GM10248 (cell line): ENCODE results near the gene ZNF324B.
"Not testable (repeated sequence)": the region's sequence is repeated elsewhere in the genome, so short reads cannot be mapped to it uniquely, and the experiment has no call there.

ENCODE experiments used
- CTCF ChIA-PET: fragments of 300-600 bp; sonication (Branson Sonifier 250); formaldehyde crosslinking; extraction: SDS; loops from one replicate; lab custom pipeline; 2021; ENCODE audit warnings: antibody characterized with exemption; lab: Yijun Ruan, JAX
- POLR2A ChIA-PET: fragments of 350-650 bp; sonication (Branson Sonifier 250); formaldehyde crosslinking; extraction: SDS; loops from one replicate; lab custom pipeline; 2020; ENCODE audit warnings: antibody characterized with exemption; lab: Yijun Ruan, JAX
- DNase-seq: peaks from one replicate; pipeline ENCODE4 v3.0.0; 2012; ENCODE audit errors: extremely low spot score
- CTCF ChIP-seq: IDR thresholded peaks from 2 replicates; pipeline ENCODE4 v1.5.1; 2012; ENCODE audit warnings: mild to moderate bottlenecking, low read depth; ENCODE audit errors: extremely low read depth, missing control alignments, control extremely low read depth

Gene ZNF324B

DNA sequence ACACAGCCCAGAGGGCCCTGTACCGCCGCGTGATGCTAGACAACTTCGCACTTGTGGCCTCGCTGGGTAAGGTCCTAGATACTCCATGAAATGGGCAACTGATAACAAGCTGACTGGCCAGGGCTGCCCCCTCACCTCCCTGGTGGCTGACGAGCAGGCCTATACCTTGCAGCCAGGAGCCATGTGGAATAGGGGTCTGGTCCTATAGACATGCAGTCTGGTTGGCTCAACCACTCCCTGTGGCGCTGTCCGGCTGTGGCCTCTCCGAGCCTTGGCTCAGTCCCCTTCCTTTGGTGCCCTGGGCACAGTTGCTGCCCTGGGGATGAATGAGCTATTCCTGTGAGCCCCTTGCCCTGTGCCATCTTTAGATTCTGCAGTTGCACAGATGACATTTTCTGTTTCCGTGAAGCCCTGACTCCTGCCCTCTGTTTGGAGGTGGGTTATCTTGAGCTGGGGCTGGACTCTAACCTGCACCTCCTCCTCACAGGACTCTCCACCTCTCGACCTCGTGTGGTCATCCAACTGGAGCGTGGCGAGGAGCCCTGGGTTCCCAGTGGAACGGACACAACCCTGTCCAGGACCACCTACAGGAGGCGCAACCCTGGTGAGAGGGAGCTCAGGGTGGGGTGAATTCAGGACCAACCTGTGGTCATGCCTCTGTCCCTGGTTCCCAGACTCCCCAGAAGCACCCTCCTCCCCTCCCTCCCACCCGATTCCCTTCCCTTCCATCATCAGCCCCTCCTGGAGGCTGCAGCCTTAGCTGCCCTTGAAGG lies 18.0 kb downstream of the ZNF324B start:
- no peak for TF ChIP-seq CTCF
- ChIA-PET POLR2A (no interaction called here), CTCF (interaction anchor here (1.0 to 1.6 kb wide), 4 partner anchors 16 to 1063 kb away, joined by 3 to 5 read pairs (median 4); partner anchors contain the start of gene CHMP2A)
- DNase-seq, result no peak

DNA sequence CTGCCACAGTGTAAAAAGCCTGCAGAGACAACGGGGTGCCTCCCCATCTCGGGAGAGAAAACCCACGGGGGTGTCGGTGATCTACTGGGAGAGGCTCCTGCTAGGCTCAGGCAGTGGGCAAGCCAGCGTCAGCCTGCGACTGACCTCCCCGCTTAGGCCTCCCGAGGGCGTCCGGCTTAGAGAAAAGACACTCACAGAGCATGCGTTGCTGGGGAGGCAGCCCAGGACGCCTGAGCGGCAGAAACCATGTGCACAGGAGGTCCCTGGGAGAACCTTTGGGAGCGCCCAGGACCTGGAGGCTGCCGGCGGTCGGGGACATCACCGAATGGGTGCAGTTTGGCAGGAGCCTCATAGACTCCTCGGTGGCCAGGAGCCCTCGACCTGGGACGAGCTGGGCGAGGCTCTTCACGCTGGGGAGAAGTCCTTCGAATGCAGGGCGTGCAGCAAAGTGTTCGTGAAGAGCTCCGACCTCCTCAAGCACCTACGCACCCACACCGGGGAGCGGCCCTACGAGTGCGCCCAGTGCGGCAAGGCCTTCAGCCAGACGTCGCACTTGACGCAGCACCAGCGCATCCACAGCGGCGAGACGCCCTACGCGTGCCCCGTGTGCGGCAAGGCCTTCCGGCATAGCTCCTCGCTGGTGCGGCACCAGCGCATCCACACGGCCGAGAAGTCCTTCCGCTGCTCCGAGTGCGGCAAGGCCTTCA lies 19.6 kb downstream of the ZNF324B start:
- POLR2A ChIA-PET, DNase-seq: not testable (repeated sequence)
- CTCF ChIA-PET, result interaction anchor here (1.6 to 1.7 kb wide), 2 partner anchors 9 to 1064 kb away, joined by 3 to 4 read pairs; no protein-coding TSS in a partner anchor

DNA sequence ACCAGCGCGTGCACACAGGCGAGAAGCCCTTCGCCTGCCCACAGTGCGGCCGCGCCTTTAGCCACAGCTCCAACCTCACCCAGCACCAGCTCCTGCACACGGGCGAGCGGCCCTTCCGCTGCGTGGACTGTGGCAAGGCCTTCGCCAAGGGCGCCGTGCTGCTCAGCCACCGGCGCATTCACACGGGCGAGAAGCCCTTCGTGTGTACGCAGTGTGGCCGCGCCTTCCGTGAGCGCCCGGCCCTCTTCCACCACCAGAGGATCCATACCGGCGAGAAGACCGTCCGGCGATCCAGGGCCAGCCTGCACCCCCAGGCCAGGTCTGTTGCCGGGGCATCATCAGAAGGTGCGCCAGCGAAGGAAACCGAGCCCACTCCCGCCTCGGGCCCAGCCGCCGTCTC lies 20.3 kb downstream of the ZNF324B start:
- TF ChIP-seq CTCF, result no peak
- DNase-seq, result no peak
- POLR2A ChIA-PET, result no interaction called here
- CTCF ChIA-PET, result interaction anchor here (1.7 kb wide), 1 partner anchor 10 kb away, joined by 4 read pairs; no protein-coding TSS in a partner anchor

GRCh38 chr19:58473775-58474174 lies 22.4 kb downstream of the ZNF324B start:
- ChIA-PET POLR2A (interaction anchor here (0.6 kb wide), 1 partner anchor 9 kb away, joined by 4 read pairs; no protein-coding TSS in a partner anchor), CTCF (interaction anchor here (1.1 to 1.4 kb wide), 2 partner anchors 15 to 40 kb away, joined by 3 read pairs; no protein-coding TSS in a partner anchor)

GRCh38 chr19:58474291-58474996 lies 23.0 kb downstream of the ZNF324B start:
- DNase-seq, result no peak
- ChIA-PET CTCF (interaction anchor here (1.1 to 1.7 kb wide), 4 partner anchors 8 to 45 kb away, joined by 3 read pairs; partner anchors contain the start of gene ZBTB45), POLR2A (interaction anchor here (0.6 kb wide), 1 partner anchor 10 kb away, joined by 4 read pairs; no protein-coding TSS in a partner anchor)
- no peak for TF ChIP-seq CTCF

More at GRCh38 chr19:58473775-58474174, 22.4 kb downstream of the ZNF324B start:
- no peak for TF ChIP-seq CTCF
- DNase-seq, result no peak

GRCh38 chr19:58474997-58475713 lies 23.7 kb downstream of the ZNF324B start:
- ChIA-PET CTCF (interaction anchor here (1.2 to 1.7 kb wide), 3 partner anchors 9 to 45 kb away, joined by 3 to 4 read pairs (median 3); partner anchors contain the start of gene ZBTB45), POLR2A (no interaction called here)
- DNase-seq, result no peak
- no peak for TF ChIP-seq CTCF
